GM12801 (cell line): ENCODE results near the gene SLC27A1.

ENCODE experiments used
- TF ChIP-seq, protein P1 (sequence below): IDR thresholded peaks from one replicate; pipeline ENCODE4 v1.5.1; 2011; ENCODE audit warnings: control low read depth; ENCODE audit not compliant: insufficient read length; ENCODE audit errors: extremely low read depth

Gene SLC27A1

DNA sequence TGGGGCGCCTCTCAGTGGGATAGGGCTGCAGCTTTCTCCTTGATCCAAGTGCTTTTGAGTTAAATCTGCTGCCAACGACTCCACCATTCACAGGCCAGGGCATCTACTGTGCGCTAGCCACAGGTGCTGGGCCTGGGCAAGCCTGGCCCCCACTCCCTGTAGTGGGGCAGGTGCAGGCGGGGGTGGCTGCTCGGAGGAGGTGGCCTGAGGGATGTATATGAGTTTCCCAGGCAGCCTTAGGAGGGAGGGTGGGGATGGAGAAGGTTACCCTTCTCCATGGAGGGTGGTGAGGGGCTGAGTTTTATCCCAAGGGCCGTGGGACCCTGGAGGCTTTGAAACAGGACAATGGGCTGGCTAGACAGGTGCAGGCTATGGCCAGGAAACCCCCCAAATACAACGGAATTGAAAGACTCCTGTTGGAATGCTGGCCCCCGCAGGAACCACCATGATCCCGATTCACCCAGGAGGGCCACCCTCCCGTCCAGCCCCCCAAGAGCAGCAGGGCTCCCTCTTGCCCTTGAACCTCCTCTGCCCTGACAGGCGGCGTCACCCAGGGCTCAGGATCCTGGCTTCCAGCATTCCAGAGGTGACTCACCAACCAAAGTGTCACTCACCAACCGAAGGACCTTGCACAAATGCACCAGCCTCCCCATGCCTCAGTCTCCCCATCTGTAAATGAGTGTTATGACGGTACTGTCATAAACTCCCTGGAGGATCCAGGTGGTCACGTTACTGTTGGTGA lies 45.3 kb downstream of the SLC27A1 start:
- TF ChIP-seq, protein P1, sequence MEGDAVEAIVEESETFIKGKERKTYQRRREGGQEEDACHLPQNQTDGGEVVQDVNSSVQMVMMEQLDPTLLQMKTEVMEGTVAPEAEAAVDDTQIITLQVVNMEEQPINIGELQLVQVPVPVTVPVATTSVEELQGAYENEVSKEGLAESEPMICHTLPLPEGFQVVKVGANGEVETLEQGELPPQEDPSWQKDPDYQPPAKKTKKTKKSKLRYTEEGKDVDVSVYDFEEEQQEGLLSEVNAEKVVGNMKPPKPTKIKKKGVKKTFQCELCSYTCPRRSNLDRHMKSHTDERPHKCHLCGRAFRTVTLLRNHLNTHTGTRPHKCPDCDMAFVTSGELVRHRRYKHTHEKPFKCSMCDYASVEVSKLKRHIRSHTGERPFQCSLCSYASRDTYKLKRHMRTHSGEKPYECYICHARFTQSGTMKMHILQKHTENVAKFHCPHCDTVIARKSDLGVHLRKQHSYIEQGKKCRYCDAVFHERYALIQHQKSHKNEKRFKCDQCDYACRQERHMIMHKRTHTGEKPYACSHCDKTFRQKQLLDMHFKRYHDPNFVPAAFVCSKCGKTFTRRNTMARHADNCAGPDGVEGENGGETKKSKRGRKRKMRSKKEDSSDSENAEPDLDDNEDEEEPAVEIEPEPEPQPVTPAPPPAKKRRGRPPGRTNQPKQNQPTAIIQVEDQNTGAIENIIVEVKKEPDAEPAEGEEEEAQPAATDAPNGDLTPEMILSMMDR: no peak

DNA sequence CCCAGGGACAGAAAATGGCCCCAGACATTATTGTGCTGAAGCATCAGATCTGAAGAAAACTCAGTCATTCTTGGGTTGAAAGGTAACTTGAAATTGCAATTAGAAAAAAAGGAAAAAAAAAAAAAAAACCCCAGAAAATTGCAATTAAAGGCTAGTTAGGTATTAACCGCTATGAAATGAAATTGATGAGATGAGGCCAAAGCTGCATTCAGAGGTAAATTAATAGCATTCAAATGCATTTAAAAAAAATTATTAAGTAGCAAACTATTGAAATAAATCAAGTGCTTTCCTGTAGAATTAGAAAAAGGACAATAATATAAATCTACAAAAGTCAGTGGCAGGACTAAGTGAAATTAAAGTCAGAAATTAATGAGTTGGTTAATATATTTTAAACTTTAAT lies 47.6 kb downstream of the SLC27A1 start:
- TF ChIP-seq, protein P1: no peak

GRCh38 chr19:17519967-17520366 lies 49.6 kb downstream of the SLC27A1 start:
- TF ChIP-seq, protein P1: no peak

DNA sequence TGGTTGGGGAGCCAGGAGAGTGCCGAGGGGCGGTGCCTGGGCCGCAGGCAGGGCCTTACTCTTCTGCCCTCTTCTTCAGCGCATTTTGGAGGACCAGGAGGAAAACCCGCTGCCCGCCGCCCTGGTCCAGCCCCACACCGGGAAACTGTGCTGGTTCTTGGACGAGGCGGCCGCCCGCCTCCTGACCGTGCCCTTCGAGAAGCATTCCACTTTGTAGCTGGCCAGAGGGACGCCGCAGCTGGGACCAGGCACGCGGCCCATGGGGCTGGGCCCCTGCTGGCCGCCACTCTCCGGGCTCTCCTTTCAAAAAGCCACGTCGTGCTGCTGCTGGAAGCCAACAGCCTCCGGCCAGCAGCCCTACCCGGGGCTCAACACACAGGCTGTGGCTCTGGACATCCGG lies 50.5 kb downstream of the SLC27A1 start:
- TF ChIP-seq, protein P1: no peak

GRCh38 chr19:17522988-17523872 lies 52.9 kb downstream of the SLC27A1 start:
- TF ChIP-seq, protein P1: no peak

DNA sequence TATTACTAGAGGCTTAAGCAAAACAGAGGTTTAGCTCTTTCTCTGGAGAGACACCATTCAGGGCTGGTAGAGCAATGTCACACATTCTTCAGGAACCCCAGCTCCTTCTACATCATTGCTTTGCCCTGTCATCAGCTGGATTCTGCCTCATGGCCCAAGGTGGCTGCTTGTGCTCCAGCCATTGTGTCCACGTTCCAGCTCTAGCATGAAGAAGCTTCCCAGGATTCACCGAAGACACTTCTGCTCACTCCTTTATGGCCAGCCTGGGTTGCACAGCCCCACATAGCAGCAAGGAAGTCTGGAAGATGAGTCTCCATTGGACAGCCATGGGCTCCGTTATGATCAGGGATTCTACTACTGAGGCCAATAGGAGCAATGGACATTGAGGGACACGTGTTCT lies 54.3 kb downstream of the SLC27A1 start:
- TF ChIP-seq, protein P1: no peak

DNA sequence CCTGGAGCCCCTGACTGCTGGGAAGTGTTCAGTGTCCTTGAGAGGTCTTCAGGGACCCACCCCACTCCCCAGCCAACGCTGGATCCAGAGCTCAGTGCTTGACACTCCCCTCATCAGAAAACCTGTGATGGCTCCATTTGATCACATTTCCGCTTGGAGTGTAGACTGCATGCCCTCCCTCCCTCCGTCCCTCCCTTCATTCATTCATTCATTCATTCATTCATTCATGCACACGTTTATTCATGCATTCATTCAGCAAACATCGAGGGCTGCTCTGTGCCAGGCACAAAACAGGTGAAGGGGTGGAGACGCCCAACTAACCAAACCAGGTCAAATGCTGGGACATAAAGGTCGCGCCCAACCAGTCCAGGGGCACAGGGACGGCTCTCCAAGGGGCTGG lies 54.8 kb downstream of the SLC27A1 start:
- TF ChIP-seq, protein P1: no peak
